Measurements from ENCODE around the gene BPGM. TPM values are rescaled to one million over a fixed set of nuclear protein-coding genes. Genes with fewer than 3 reads are reported as not detected.

BPGM gene
- total RNA-seq, 4 donors from 2014 or later = 9.8 to 13.3 (median 12.5) TPM

- Histone ChIP-seq H3K4me1 (peaks cover 4% of the 10 kb centered on the region), H3K27ac (peak overlapping the region; percentile 34), H3K4me3 (no peak overlapping the region), H3K9me3 (no peaks in the 10 kb centered on the region), H3K27me3 (no peaks in the 10 kb centered on the region), H3K36me3 (no peaks in the 10 kb centered on the region)
- no peak for DNase-seq (ENCODE audit: low spot score in 2 of 2)
- 75% methylated on average over 2 of the region's 2 CpGs for WGBS
- TF ChIP-seq EP300 (IDR thresholded peaks at IDR 0.05) = no peak
- TF ChIP-seq CTCF (IDR thresholded peaks at IDR 0.05) = no peak
- TF ChIP-seq POLR2A (IDR thresholded peaks at IDR 0.05) = no peak
- no peak for TF ChIP-seq POLR2AphosphoS5 (IDR thresholded peaks at IDR 0.05)
These were observed 59.1 kb downstream of the BPGM start for GRCh38 chr7:134705716-134706115.

DNA sequence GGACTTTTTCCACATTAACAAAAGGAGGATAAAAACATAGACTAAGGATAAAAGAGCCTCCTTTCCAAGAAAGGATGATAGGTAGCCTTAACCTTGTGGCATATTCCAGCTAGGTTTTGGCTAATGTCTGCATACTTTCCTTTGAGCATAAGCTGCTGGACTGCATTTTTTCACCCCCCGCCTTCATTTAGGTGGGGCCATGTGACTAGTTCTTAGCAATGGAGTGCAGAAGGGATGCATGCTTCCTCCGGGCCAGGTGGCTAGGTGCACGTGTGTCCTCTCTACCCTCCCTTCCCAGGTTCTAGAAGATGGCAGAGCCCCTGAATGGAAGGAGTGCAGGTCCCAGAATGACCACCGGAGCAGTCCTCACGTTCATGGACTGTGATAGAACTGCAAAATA lies 59.8 kb downstream of the BPGM start:
- Histone ChIP-seq H3K36me3 (no peaks in the 10 kb centered on the region), H3K27ac (no peak overlapping the region), H3K4me1 (peaks cover 8% of the 10 kb centered on the region), H3K9me3 (no peaks in the 10 kb centered on the region), H3K27me3 (no peaks in the 10 kb centered on the region), H3K4me3 (no peak overlapping the region)
- no peak for TF ChIP-seq CTCF (IDR thresholded peaks at IDR 0.05)
- no peak for TF ChIP-seq POLR2AphosphoS5 (IDR thresholded peaks at IDR 0.05)
- TF ChIP-seq EP300 (IDR thresholded peaks at IDR 0.05) = no peak
- TF ChIP-seq POLR2A (IDR thresholded peaks at IDR 0.05) = no peak
- WGBS = 76% methylated on average over 5 of the region's 5 CpGs
- DNase-seq (ENCODE audit: low spot score in 2 of 2) = no peak

GRCh38 chr7:134707663-134708378 lies 61.2 kb downstream of the BPGM start:
- TF ChIP-seq POLR2AphosphoS5 (IDR thresholded peaks at IDR 0.05) = no peak
- no peak for TF ChIP-seq POLR2A (IDR thresholded peaks at IDR 0.05)
- no peak for TF ChIP-seq CTCF (IDR thresholded peaks at IDR 0.05)
- no peak for TF ChIP-seq EP300 (IDR thresholded peaks at IDR 0.05)
- Histone ChIP-seq H3K36me3 (no peaks in the 10 kb centered on the region), H3K4me3 (no peak overlapping the region), H3K27ac (no peak overlapping the region), H3K9me3 (no peaks in the 10 kb centered on the region), H3K27me3 (no peaks in the 10 kb centered on the region), H3K4me1 (peaks cover 8% of the 10 kb centered on the region)
- DNase-seq (ENCODE audit: low spot score in 2 of 2) = no peak
- 90% methylated on average over 4 of the region's 4 CpGs for WGBS

GRCh38 chr7:134708692-134709091 lies 62.0 kb downstream of the BPGM start:
- Histone ChIP-seq H3K4me1 (peaks cover 8% of the 10 kb centered on the region), H3K36me3 (no peaks in the 10 kb centered on the region), H3K27me3 (no peaks in the 10 kb centered on the region), H3K9me3 (no peaks in the 10 kb centered on the region), H3K27ac (no peak overlapping the region), H3K4me3 (no peak overlapping the region)
- WGBS = 59% methylated on average over 2 of the region's 2 CpGs
- TF ChIP-seq POLR2A (IDR thresholded peaks at IDR 0.05) (no peak), CTCF (IDR thresholded peaks at IDR 0.05) (no peak), EP300 (IDR thresholded peaks at IDR 0.05) (no peak), POLR2AphosphoS5 (IDR thresholded peaks at IDR 0.05) (no peak)
- no peak for DNase-seq (ENCODE audit: low spot score in 2 of 2)

DNA sequence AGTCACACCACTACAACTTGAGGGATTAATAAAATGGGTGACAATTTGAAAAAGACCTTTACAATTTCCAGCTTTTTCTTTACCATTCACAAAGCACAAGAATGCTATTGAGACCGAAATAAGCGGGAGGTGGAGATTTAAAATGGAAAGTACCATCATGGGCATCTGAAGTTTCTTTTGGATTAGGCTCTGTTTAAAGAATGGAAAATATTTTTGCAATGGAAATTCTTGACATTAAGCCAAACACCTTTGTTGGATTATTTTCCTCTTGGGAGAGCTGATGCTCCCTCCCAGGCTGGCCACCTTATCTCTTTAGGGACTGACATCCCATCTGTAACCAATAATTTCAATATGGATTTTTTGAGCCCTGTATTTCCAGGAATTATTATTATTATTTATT lies 62.5 kb downstream of the BPGM start:
- no peak overlapping the region for H3K4me3 ChIP-seq
- H3K27me3 ChIP-seq = no peaks in the 10 kb centered on the region
- H3K27ac ChIP-seq = no peak overlapping the region
- H3K4me1 ChIP-seq = peaks cover 8% of the 10 kb centered on the region
- WGBS = 90% methylated on average over 2 of the region's 2 CpGs
- no peak for DNase-seq (ENCODE audit: low spot score in 2 of 2)
- TF ChIP-seq EP300 (IDR thresholded peaks at IDR 0.05) (no peak), CTCF (IDR thresholded peaks at IDR 0.05) (no peak), POLR2A (IDR thresholded peaks at IDR 0.05) (no peak), POLR2AphosphoS5 (IDR thresholded peaks at IDR 0.05) (no peak)
- H3K36me3 ChIP-seq = no peaks in the 10 kb centered on the region
- no peaks in the 10 kb centered on the region for H3K9me3 ChIP-seq

All from suprapubic skin (tissue), 4 donors.